HG02970 (cell line): Measurements from ENCODE around the gene PHF21A.
"Not testable (repeated sequence)": the region's sequence is repeated elsewhere in the genome, so short reads cannot be mapped to it uniquely, and the experiment has no call there.

ENCODE experiments used
- ATAC-seq: cut with Tn5 transposase; IDR thresholded peaks from one replicate; pipeline ENCODE4 v1.9.1; 2021; ENCODE audit warnings: mild to moderate bottlenecking, moderate library complexity, moderate number of reproducible peaks; ENCODE audit not compliant: unreplicated experiment, low FRiP score

The PHF21A gene

DNA sequence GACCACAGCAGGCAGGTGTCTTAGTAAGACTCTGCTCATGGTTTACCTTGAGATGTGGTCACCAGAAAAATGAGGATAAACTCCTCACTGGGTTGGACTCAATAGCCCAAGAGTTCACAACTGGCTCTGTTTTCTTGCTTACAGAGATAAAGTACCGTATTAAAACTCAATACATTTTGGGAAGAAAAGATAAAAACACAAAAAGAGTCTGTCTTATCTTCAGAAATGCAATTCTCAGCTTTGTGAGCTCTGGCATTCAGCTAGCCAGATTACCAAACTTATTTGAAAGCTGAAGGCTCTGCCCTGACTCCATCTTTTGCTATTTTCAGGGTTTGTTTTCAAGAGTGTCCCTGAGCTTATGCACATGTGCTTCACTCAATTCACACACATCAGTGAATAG lies 75.4 kb downstream of the PHF21A start:
- ATAC-seq = no peak

GRCh38 chr11:46044601-46045000 lies 76.7 kb downstream of the PHF21A start:
- ATAC-seq = no peak

DNA sequence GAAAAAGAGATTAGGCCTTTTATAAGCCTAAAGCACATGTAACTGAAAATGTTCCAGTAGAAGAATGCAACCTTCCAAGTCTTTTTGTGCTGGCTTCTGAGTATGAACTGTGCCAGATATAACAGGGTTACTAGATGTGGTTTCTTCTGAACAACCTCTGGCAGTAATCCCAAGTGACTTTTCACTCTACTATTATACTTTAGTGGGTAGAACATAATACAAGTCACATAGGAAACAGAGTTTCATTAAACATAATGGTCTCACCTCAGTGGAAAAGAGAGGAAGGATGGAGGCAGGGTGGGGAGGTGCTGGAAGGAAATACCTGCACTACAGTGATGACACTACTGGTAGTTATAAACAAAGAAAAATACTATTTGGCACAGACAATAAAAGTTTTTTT lies 81.3 kb downstream of the PHF21A start:
- ATAC-seq = no peak

- ATAC-seq = no peak
Observed at GRCh38 chr11:46038529-46038928, 82.7 kb downstream of the PHF21A start.

DNA sequence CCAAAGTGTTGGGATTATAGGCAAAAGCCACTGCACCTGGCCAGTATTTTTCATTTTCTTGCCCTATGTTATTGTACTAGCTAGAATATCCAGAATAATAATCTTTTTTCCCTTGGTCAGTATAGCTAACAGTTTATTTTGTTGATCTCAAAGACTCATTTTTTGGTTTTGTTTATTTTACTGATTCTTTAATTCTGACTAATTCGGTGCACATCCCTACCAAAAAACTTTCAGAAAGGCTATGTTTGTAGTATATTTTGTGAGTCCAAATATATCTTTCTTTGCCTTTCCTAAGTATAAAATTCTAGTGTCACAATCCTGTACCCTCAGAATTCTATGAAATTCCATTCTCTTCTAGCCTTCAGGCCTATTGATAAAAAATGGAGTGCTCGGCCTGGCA lies 84.3 kb downstream of the PHF21A start:
- no peak for ATAC-seq

DNA sequence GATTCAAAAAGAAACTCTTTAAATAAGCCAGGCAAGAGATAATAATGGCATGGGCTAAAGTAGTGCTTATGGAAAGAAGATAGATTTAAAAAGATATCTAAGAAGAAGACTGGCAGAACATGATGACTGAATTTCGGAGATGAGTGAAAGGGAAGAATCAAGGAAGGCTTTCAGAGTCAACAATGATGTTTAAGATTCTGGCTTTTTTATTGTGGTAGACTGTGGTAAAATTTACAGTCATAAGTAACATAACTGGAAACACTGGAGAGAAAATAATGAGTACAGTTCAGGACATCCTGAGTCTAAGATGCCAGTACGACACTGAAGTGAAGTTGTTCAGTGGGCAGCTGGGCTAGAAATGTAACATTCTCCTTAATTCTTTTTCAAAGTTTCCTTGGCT lies 85.2 kb downstream of the PHF21A start:
- no peak for ATAC-seq

DNA sequence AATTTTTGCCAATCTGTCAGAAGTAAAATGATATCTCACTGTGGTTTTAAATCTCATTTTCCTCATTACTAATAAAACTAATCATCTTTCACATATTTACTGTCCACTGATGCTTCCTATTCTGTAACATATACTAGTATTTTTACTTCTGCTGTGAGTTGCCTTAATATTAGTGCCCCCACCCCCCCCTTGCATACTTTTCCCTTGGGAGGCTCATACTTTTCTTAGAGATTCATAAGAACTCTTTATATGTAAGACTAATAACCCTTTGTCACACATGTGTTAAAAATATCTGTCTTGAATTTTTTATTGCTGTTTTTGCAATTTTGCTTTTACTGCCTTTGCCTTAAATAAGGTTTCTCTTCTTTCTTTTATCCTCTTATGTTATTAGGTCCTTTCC lies 87.2 kb downstream of the PHF21A start:
- ATAC-seq = no peak

- ATAC-seq = no peak
Observed at GRCh38 chr11:46026606-46027293, 94.5 kb downstream of the PHF21A start.

DNA sequence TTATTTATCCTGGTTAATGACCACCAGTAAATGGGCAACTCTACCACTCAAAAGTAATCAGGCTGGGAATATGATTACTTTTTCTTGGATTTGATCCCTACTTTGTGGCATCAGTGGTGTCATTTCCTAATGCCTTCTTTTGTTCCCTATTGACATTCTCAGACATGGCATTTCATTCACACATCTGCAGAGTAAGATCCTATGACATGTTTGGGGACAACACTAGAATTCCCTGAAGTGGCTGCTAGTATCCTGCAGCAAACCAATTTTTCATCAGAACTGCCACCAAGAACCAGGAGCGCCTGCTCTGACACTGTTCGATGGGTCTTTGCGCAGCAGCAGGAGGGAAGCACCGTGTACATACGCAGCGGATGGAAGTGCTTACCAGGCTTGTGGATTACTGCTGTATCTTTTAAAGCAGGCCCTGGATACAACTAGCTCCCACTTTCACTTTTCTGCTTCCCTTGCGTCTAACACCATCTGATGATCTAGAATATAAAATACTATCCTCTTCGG lies 101.1 kb downstream of the PHF21A start:
- no peak for ATAC-seq

- ATAC-seq = no peak
Observed at GRCh38 chr11:46018651-46019050, 102.6 kb downstream of the PHF21A start.

- no peak for ATAC-seq
Observed at GRCh38 chr11:46017341-46017740, 103.9 kb downstream of the PHF21A start.

- ATAC-seq = no peak
Observed at GRCh38 chr11:46015941-46016340, 105.3 kb downstream of the PHF21A start.

DNA sequence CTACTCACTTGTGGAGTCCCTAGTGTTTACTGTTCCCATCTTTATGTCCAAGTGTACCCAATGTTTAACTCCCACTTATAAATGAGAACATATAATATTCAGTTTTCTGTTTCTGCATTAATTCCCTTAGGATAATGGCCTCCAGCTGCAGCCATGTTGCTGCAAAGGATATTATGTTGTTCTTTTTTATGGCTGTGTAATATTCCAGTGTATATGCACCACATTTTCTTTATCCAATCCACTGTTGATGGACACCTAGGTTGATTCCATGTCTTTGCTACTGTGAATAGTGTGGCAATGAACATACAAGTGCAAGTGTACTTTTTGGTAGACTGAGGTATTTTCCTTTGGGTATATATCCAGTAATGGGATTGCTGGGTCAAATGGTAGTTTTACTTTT lies 107.1 kb downstream of the PHF21A start:
- ATAC-seq = not testable (repeated sequence)

DNA sequence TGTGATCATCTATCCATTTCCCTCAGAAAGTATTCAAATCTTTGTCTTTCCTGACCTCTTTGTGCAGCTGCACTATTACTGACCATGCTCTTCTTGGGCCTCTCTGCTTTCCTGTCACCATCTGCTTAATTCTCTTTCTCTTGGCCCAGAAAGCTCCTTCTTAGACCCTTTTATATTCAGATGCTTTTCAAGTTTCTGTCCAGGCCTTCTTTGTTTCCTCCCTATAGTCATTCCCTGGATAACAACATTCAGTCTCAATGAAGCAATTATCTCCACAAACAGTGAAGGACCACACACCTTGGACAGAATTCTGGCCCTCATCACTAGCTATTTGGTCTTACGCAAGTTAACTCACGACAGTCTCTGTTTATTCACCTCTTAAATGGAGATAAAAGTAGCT lies 109.1 kb downstream of the PHF21A start:
- ATAC-seq = no peak

- no peak for ATAC-seq
Observed at GRCh38 chr11:46010100-46010499, 111.2 kb downstream of the PHF21A start.

DNA sequence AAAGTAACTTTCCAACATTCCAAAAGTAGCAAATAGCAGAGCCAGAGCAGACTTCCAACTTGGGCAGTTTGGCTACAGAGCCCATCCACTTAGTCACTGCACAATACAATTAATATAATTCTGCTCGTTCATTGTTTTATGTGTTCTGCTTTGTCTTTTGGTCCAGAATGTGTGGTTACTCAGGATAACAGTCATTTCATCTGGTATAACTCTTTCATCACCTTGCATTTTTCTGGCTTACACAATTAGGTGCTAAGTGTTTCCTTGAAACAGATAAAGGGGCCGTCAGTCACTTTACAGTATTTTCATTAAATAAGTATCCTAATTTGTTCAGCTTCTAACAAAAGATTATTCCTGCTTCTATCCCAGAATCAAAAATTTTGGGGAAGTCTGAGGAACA lies 111.6 kb downstream of the PHF21A start:
- ATAC-seq = no peak

DNA sequence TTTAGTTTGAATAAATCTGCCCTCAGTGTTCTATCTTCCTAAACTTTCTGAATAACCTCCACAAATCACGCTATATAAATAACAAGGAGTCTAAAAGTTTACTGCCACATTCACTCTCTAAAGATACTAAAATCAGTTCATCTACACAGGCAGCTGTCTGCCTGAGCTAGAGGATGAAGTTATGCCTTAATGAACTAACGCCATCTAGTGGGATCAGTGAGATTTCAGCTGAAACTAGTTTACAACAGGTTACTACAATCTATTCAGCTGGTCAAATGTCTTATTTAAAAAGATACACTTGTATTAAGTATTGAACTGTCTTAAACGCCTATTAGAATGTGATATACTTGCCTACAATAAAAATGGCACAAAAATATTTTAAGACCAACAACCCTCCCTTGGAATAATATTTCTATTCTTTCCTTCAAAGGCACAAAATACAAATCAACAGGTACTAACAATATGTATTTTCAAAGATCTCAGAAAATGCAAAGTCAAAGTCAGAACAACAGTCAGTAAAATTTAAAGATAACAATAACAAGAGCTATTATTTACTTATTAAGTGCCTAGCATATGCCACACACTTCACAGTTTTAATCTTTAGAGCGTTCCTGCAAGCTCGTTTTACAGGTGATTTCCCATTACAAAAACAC lies 114.7 kb downstream of the PHF21A start:
- no peak for ATAC-seq

- no peak for ATAC-seq
Observed at GRCh38 chr11:46003572-46003971, 117.7 kb downstream of the PHF21A start.

- ATAC-seq = no peak
Observed at GRCh38 chr11:46002189-46002588, 119.1 kb downstream of the PHF21A start.

DNA sequence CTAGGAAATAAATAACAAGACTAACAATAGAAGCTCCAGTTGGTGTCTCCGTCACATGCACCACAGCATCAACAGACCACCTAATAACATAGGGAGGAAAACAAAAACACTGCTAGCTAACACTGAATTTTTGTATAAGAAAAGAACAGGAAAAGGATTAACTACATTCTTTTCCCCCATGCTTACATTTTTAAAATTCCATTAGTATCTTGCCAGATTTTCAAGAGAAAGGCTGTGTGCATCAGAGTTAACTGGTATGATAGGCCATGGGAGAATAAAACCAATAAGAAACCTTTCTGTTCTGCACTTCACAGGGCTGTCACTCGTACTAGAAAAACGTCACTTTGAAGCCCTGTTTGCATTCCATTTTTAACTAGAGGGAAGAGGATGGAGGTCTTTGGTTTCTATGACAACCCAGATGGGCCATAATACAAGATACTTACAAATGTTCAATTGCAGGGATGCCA lies 119.8 kb downstream of the PHF21A start:
- no peak for ATAC-seq

- no peak for ATAC-seq
Observed at GRCh38 chr11:45997599-45997998, 123.7 kb downstream of the PHF21A start.

DNA sequence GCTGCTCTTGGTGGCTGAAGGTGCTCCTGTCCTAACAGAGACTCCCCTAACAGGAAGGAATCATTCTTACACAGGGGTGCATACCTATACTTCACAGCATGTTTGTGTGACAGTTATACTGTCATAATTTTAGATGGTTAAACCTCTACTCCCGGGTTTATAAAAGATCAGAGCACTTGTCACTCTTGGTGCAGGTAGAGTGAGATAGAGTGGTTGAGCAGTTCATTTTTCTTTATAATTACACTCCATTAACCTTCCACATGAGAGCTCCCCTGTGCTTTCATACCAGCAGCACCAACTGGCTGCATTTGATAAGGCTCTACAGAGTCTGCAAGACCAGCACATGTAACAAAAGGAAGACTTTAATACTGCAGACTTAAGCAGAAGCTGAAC lies 125.9 kb downstream of the PHF21A start:
- ATAC-seq = no peak
